ENCODE data around the gene SLFNL1.

The SLFNL1 gene

GRCh38 chr1:41032147-41032546, 10.6 kb upstream of the SLFNL1 start:
- H3K4me3 ChIP-seq (ENCODE audit: control insufficient read depth, low read depth, low read length) = no peak overlapping the region

GRCh38 chr1:41030872-41031616, 9.5 kb upstream of the SLFNL1 start:
- no peak for DNase-seq (ENCODE audit: low read depth)
- TF ChIP-seq CTCF (IDR thresholded peaks at IDR 0.05; ENCODE audit: control insufficient read depth, insufficient read depth, low read depth, low read length, missing control alignments) = no peak
- H3K4me3 ChIP-seq (ENCODE audit: control insufficient read depth, low read depth, low read length) = no peak overlapping the region

More at GRCh38 chr1:41032147-41032546, 10.6 kb upstream of the SLFNL1 start:
- no peak for DNase-seq (ENCODE audit: low read depth)
- TF ChIP-seq CTCF (IDR thresholded peaks at IDR 0.05; ENCODE audit: control insufficient read depth, insufficient read depth, low read depth, low read length, missing control alignments) = no peak

- H3K4me3 ChIP-seq (ENCODE audit: control insufficient read depth, low read depth, low read length) = no peak overlapping the region
- no peak for TF ChIP-seq CTCF (IDR thresholded peaks at IDR 0.05; ENCODE audit: control insufficient read depth, insufficient read depth, low read depth, low read length, missing control alignments)
- no peak for DNase-seq (ENCODE audit: low read depth)
These were observed 6.6 kb upstream of the SLFNL1 start for GRCh38 chr1:41028034-41028642.

- no peak for DNase-seq (ENCODE audit: low read depth)
- H3K4me3 ChIP-seq (ENCODE audit: control insufficient read depth, low read depth, low read length) = no peak overlapping the region
- no peak for TF ChIP-seq CTCF (IDR thresholded peaks at IDR 0.05; ENCODE audit: control insufficient read depth, insufficient read depth, low read depth, low read length, missing control alignments)
These were observed 4.7 kb upstream of the SLFNL1 start for GRCh38 chr1:41025979-41026819.

GRCh38 chr1:41024953-41025352, 3.4 kb upstream of the SLFNL1 start:
- H3K4me3 ChIP-seq (ENCODE audit: control insufficient read depth, low read depth, low read length) = no peak overlapping the region
- no peak for DNase-seq (ENCODE audit: low read depth)

More at GRCh38 chr1:41024953-41025352, 3.4 kb upstream of the SLFNL1 start:
- no peak for TF ChIP-seq CTCF (IDR thresholded peaks at IDR 0.05; ENCODE audit: control insufficient read depth, insufficient read depth, low read depth, low read length, missing control alignments)

Measured in AG09309 (cell line).